ENCODE data around the gene SCRG1.

The SCRG1 gene

DNA sequence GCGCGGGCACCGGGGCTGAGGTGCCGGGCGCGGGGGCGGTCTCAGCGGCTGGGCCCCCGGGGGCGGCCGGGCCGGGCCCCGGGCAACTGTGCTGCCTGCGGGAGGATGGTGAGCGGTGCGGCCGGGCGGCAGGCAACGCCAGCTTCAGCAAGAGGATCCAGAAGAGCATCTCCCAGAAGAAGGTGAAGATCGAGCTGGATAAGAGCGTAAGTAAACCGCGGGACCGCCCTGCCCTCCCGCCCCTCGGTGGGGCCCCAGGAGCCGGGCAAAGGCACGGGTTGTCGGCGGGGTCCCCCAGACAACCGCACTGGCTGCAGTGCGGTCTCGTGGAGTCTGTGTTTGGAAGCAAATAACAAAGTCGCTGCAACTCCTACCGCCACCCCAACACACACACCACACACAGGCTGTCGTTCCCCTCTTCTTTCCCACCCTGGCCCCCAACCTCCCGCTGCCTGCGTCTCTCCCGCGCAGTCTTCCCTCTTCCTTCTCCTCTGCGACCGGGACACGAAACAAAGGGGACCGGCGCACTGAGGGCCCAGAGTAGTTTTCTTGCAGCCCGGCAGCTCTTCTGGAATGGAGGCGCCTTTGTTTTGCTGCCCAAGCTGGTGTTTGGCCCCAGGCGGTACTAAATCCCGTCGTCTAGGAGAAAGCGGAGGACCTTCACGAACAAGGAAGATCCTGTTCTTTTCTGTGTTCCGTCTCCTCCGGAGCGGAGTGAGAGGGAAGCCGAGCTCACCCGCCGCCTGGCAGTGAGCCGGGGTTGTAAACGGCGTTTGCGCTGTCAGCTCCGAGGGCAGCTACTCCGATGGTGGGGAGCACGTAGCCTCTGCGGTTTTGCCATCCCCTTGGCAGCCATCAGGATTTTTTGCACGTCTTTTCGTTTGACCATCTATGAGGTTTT, 27.4 kb downstream of the SCRG1 start:
- TF ChIP-seq PATZ1 (CRISPR knock-in tag; IDR thresholded peaks at IDR 0.05; ENCODE audit: borderline replicate concordance) (no peak), ARNTL (CRISPR knock-in tag; IDR thresholded peaks at IDR 0.05; ENCODE audit: borderline replicate concordance, low read depth) (no peak), BACH2 (CRISPR knock-in tag; IDR thresholded peaks at IDR 0.05; ENCODE audit: borderline replicate concordance) (no peak)
- peak; percentile 43 for ATAC-seq

GRCh38 chr4:173370477-173371291, 28.2 kb downstream of the SCRG1 start, which contains the start of gene SAP30:
Gene SAP30, plus strand, starts transcription at chr4:173370954. Its CDS starts 229 bp downstream, at chr4:173371183.
- peak; percentile 86 for ATAC-seq
- no peak for TF ChIP-seq ISL1 (CRISPR knock-in tag; IDR thresholded peaks at IDR 0.05)
- no peak for TF ChIP-seq CSDC2 (CRISPR knock-in tag; IDR thresholded peaks at IDR 0.05)
- no peak for TF ChIP-seq TSHZ2 (CRISPR knock-in tag; IDR thresholded peaks at IDR 0.05)
- no peak for TF ChIP-seq TOX (CRISPR knock-in tag; IDR thresholded peaks at IDR 0.05; ENCODE audit: borderline replicate concordance)
- no peak for TF ChIP-seq GLIS3 (CRISPR knock-in tag; IDR thresholded peaks at IDR 0.05)
- no peak for TF ChIP-seq ZFP30 (CRISPR knock-in tag; IDR thresholded peaks at IDR 0.05)
- TF ChIP-seq ZNF8 (CRISPR knock-in tag; IDR thresholded peaks at IDR 0.05): no peak
- no peak for TF ChIP-seq OSR1 (CRISPR knock-in tag; IDR thresholded peaks at IDR 0.05)
- no peak for TF ChIP-seq POU6F1 (CRISPR knock-in tag; IDR thresholded peaks at IDR 0.05; ENCODE audit: borderline replicate concordance, low read depth)
- no peak for TF ChIP-seq ZNF565 (CRISPR knock-in tag; conservative IDR thresholded peaks at IDR 0.05; ENCODE audit: low read depth)
- TF ChIP-seq ESRRG (CRISPR knock-in tag; IDR thresholded peaks at IDR 0.05): no peak
- no peak for TF ChIP-seq PPARA (CRISPR knock-in tag; IDR thresholded peaks at IDR 0.05; ENCODE audit: borderline replicate concordance)
- TF ChIP-seq TCF4 (CRISPR knock-in tag; IDR thresholded peaks at IDR 0.05; ENCODE audit: borderline replicate concordance): no peak
- no peak for TF ChIP-seq ZNF70 (CRISPR knock-in tag; IDR thresholded peaks at IDR 0.05)
- TF ChIP-seq ZFP3 (CRISPR knock-in tag; IDR thresholded peaks at IDR 0.05): no peak
- no peak for TF ChIP-seq ZC3H10 (CRISPR knock-in tag; IDR thresholded peaks at IDR 0.05)
- TF ChIP-seq ARNTL (CRISPR knock-in tag; IDR thresholded peaks at IDR 0.05; ENCODE audit: borderline replicate concordance, low read depth): no peak
- TF ChIP-seq, protein P1, sequence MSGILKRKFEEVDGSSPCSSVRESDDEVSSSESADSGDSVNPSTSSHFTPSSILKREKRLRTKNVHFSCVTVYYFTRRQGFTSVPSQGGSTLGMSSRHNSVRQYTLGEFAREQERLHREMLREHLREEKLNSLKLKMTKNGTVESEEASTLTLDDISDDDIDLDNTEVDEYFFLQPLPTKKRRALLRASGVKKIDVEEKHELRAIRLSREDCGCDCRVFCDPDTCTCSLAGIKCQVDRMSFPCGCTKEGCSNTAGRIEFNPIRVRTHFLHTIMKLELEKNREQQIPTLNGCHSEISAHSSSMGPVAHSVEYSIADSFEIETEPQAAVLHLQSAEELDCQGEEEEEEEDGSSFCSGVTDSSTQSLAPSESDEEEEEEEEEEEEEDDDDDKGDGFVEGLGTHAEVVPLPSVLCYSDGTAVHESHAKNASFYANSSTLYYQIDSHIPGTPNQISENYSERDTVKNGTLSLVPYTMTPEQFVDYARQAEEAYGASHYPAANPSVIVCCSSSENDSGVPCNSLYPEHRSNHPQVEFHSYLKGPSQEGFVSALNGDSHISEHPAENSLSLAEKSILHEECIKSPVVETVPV (CRISPR knock-in tag; IDR thresholded peaks at IDR 0.05): no peak
- no peak for TF ChIP-seq PATZ1 (CRISPR knock-in tag; IDR thresholded peaks at IDR 0.05; ENCODE audit: borderline replicate concordance)
- TF ChIP-seq SNAI2 (CRISPR knock-in tag; IDR thresholded peaks at IDR 0.05): no peak

All from SK-N-SH treated with all-trans-retinoic acid at 6 μM for 48 hours (cell line).